ENCODE data around the gene DBF4. TPM values are rescaled to one million over a fixed set of nuclear protein-coding genes. Genes with fewer than 3 reads are reported as not detected.

DBF4 gene
- total and polyA plus RNA-seq, 9 of the 15 experiments (the other 6 are each of a cell fraction or from before 2014, with no cell fraction given), result 37.8 to 145 (median 104) TPM

DNA sequence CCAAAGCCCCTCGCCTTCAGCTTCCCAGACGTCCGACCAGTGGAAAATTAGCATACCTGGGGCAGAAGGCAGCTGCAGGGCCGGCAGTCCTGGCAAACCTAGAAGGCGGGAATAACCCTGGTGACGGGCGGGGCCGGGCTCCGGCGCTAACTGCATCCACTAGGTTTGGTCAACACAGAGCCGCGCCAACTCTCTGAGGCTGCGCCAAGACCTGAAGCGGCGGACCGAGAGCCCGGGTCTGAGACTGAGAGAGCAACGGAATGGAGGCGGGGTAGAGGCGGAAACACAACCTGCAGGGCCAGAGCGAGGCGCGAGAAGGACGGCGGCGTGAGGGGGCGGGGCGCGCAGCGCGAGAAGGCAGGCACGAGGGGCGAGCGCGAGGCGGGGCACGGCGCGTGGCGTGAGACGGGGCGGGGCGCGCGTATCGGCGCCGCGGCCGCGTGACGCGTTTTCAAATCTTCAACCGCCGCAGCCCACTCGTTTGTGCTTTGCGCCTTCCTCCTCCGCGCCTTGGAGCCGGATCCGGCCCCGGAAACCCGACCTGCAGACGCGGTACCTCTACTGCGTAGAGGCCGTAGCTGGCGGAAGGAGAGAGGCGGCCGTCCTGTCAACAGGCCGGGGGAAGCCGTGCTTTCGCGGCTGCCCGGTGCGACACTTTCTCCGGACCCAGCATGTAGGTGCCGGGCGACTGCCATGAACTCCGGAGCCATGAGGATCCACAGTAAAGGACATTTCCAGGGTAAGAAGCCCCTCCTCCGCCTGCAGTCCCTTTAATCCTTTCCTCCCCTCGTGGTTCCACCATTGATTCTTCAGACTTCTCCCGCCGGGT, at the start of gene DBF4, which contains the start of gene SLC25A40 (continued):
- no peak for TF ChIP-seq ZNF354B (CRISPR knock-in tag; IDR thresholded peaks at IDR 0.05)
- TF ChIP-seq GABPB2 (CRISPR knock-in tag; conservative IDR thresholded peaks at IDR 0.05), result no peak
- TF ChIP-seq, protein P1, sequence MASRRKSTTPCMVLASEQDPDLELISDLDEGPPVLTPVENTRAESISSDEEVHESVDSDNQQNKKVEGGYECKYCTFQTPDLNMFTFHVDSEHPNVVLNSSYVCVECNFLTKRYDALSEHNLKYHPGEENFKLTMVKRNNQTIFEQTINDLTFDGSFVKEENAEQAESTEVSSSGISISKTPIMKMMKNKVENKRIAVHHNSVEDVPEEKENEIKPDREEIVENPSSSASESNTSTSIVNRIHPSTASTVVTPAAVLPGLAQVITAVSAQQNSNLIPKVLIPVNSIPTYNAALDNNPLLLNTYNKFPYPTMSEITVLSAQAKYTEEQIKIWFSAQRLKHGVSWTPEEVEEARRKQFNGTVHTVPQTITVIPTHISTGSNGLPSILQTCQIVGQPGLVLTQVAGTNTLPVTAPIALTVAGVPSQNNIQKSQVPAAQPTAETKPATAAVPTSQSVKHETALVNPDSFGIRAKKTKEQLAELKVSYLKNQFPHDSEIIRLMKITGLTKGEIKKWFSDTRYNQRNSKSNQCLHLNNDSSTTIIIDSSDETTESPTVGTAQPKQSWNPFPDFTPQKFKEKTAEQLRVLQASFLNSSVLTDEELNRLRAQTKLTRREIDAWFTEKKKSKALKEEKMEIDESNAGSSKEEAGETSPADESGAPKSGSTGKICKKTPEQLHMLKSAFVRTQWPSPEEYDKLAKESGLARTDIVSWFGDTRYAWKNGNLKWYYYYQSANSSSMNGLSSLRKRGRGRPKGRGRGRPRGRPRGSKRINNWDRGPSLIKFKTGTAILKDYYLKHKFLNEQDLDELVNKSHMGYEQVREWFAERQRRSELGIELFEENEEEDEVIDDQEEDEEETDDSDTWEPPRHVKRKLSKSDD (conservative IDR thresholded peaks at IDR 0.05; ENCODE audit: low read length), result no peak
- TF ChIP-seq, protein P2, sequence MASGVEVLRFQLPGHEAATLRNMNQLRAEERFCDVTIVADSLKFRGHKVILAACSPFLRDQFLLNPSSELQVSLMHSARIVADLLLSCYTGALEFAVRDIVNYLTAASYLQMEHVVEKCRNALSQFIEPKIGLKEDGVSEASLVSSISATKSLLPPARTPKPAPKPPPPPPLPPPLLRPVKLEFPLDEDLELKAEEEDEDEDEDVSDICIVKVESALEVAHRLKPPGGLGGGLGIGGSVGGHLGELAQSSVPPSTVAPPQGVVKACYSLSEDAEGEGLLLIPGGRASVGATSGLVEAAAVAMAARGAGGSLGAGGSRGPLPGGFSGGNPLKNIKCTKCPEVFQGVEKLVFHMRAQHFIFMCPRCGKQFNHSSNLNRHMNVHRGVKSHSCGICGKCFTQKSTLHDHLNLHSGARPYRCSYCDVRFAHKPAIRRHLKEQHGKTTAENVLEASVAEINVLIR (CRISPR knock-in tag; IDR thresholded peaks at IDR 0.05), result peak; percentile 82
- TF ChIP-seq, protein P3, sequence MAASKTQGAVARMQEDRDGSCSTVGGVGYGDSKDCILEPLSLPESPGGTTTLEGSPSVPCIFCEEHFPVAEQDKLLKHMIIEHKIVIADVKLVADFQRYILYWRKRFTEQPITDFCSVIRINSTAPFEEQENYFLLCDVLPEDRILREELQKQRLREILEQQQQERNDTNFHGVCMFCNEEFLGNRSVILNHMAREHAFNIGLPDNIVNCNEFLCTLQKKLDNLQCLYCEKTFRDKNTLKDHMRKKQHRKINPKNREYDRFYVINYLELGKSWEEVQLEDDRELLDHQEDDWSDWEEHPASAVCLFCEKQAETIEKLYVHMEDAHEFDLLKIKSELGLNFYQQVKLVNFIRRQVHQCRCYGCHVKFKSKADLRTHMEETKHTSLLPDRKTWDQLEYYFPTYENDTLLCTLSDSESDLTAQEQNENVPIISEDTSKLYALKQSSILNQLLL (CRISPR knock-in tag; IDR thresholded peaks at IDR 0.05; ENCODE audit: borderline replicate concordance), result no peak
- TF ChIP-seq, protein P4, sequence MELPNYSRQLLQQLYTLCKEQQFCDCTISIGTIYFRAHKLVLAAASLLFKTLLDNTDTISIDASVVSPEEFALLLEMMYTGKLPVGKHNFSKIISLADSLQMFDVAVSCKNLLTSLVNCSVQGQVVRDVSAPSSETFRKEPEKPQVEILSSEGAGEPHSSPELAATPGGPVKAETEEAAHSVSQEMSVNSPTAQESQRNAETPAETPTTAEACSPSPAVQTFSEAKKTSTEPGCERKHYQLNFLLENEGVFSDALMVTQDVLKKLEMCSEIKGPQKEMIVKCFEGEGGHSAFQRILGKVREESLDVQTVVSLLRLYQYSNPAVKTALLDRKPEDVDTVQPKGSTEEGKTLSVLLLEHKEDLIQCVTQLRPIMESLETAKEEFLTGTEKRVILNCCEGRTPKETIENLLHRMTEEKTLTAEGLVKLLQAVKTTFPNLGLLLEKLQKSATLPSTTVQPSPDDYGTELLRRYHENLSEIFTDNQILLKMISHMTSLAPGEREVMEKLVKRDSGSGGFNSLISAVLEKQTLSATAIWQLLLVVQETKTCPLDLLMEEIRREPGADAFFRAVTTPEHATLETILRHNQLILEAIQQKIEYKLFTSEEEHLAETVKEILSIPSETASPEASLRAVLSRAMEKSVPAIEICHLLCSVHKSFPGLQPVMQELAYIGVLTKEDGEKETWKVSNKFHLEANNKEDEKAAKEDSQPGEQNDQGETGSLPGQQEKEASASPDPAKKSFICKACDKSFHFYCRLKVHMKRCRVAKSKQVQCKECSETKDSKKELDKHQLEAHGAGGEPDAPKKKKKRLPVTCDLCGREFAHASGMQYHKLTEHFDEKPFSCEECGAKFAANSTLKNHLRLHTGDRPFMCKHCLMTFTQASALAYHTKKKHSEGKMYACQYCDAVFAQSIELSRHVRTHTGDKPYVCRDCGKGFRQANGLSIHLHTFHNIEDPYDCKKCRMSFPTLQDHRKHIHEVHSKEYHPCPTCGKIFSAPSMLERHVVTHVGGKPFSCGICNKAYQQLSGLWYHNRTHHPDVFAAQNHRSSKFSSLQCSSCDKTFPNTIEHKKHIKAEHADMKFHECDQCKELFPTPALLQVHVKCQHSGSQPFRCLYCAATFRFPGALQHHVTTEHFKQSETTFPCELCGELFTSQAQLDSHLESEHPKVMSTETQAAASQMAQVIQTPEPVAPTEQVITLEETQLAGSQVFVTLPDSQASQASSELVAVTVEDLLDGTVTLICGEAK (IDR thresholded peaks at IDR 0.05), result peak; percentile 57; the same call in 1 of the 2 replicates
- TF ChIP-seq, protein P4 (CRISPR knock-in tag; IDR thresholded peaks at IDR 0.05), result no peak
- TF ChIP-seq, protein P5, sequence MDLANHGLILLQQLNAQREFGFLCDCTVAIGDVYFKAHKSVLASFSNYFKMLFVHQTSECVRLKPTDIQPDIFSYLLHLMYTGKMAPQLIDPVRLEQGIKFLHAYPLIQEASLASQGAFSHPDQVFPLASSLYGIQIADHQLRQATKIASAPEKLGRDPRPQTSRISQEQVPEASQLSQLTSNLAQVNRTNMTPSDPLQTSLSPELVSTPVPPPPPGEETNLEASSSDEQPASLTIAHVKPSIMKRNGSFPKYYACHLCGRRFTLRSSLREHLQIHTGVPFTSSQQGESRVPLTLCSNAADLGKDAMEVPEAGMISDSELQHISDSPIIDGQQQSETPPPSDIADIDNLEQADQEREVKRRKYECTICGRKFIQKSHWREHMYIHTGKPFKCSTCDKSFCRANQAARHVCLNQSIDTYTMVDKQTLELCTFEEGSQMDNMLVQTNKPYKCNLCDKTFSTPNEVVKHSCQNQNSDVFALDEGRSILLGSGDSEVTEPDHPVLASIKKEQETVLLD (IDR thresholded peaks at IDR 0.05), result peak; percentile 83
- no peak for TF ChIP-seq PHTF2 (CRISPR knock-in tag; IDR thresholded peaks at IDR 0.05)
- TF ChIP-seq MTA1 (IDR thresholded peaks at IDR 0.05; ENCODE audit: borderline replicate concordance), result peak; percentile 27; the same call in 1 of the 2 replicates
- TF ChIP-seq POLR2AphosphoS2 (IDR thresholded peaks at IDR 0.05; ENCODE audit: low read length), result no peak

Measured in K562 (cell line).